MG63 (cell line): Measurements from ENCODE around the gene RRAGD. TPM values are rescaled to one million over a fixed set of nuclear protein-coding genes. Genes with fewer than 3 reads are reported as not detected.

ENCODE experiments used
- DNase-seq: peaks from one replicate; pipeline ENCODE4 v3.0.0-alpha.2; 2020
- H3K27me3 ChIP-seq: fragments of 250-450 bp; sonication (Bioruptor Pico); 2 replicates; pipeline ENCODE4 v1.5.1; 2020; ENCODE audit warnings: mild to moderate bottlenecking, moderate library complexity
- H3K36me3 ChIP-seq: fragments of 250-450 bp; sonication (Bioruptor Pico); 2 replicates; pipeline ENCODE4 v1.5.1; 2020; ENCODE audit warnings: mild to moderate bottlenecking, moderate library complexity
- H3K4me3 ChIP-seq: fragments of 250-450 bp; sonication (Bioruptor Pico); 2 replicates; pipeline ENCODE4 v1.5.1; 2020; ENCODE audit warnings: mild to moderate bottlenecking, moderate library complexity
- H3K9me3 ChIP-seq: fragments of 250-450 bp; sonication (Bioruptor Pico); 2 replicates; pipeline ENCODE4 v1.5.1; 2020; ENCODE audit warnings: mild to moderate bottlenecking, moderate library complexity
- total RNA-seq: library from RNA; depleted of rRNA; stranded (reverse); fragments of >200 nt; shearing (Covaris generic); gene quantifications from 2 replicates; pipeline ENCODE4 v1.2.3, GENCODE V29; 2014; ENCODE audit warnings: low replicate concordance

The RRAGD gene
- total RNA-seq, 1 experiment from 2014 or later: 1.1 TPM

- Histone ChIP-seq H3K27me3 (no peaks in the 10 kb centered on the region), H3K9me3 (no peaks in the 10 kb centered on the region), H3K36me3 (no peaks in the 10 kb centered on the region), H3K4me3 (no peak overlapping the region)
- no peak for DNase-seq
These were observed 51.6 kb downstream of the RRAGD start for GRCh38 chr6:89360415-89360999.

- Histone ChIP-seq H3K9me3 (no peaks in the 10 kb centered on the region), H3K4me3 (no peak overlapping the region), H3K36me3 (no peaks in the 10 kb centered on the region), H3K27me3 (no peaks in the 10 kb centered on the region)
- no peak for DNase-seq
These were observed 52.5 kb downstream of the RRAGD start for GRCh38 chr6:89359561-89359960.

GRCh38 chr6:89357390-89357789, 54.7 kb downstream of the RRAGD start:
- Histone ChIP-seq H3K9me3 (no peaks in the 10 kb centered on the region), H3K36me3 (no peaks in the 10 kb centered on the region; the same call in 1 of the 2 replicates), H3K4me3 (no peak overlapping the region), H3K27me3 (no peaks in the 10 kb centered on the region)
- DNase-seq: no peak

GRCh38 chr6:89356642-89357170, 55.4 kb downstream of the RRAGD start:
- no peak for DNase-seq
- H3K36me3 ChIP-seq: no peaks in the 10 kb centered on the region; the same call in 1 of the 2 replicates
- no peak overlapping the region for H3K4me3 ChIP-seq
- H3K9me3 ChIP-seq: no peaks in the 10 kb centered on the region
- H3K27me3 ChIP-seq: no peaks in the 10 kb centered on the region

- no peak overlapping the region for H3K4me3 ChIP-seq
- no peaks in the 10 kb centered on the region; the same call in 1 of the 2 replicates for H3K36me3 ChIP-seq
- DNase-seq: no peak
- H3K9me3 ChIP-seq: no peaks in the 10 kb centered on the region
- H3K27me3 ChIP-seq: no peaks in the 10 kb centered on the region
These were observed 56.4 kb downstream of the RRAGD start for GRCh38 chr6:89355511-89356194.

GRCh38 chr6:89353702-89354392, 58.2 kb downstream of the RRAGD start:
- H3K36me3 ChIP-seq: peaks cover 4% of the 10 kb centered on the region
- no peaks in the 10 kb centered on the region for H3K9me3 ChIP-seq
- no peak overlapping the region for H3K4me3 ChIP-seq
- DNase-seq: no peak
- no peaks in the 10 kb centered on the region for H3K27me3 ChIP-seq

- no peak for DNase-seq
- Histone ChIP-seq H3K36me3 (peaks cover 6% of the 10 kb centered on the region), H3K4me3 (peak overlapping the region; percentile 93), H3K9me3 (no peaks in the 10 kb centered on the region), H3K27me3 (no peaks in the 10 kb centered on the region)
These were observed 58.9 kb downstream of the RRAGD start for GRCh38 chr6:89353118-89353556.

GRCh38 chr6:89352278-89353117, 59.6 kb downstream of the RRAGD start, which contains the start of gene UBE2J1:
Gene UBE2J1 (minus strand): TSS chr6:89352722. CDS start chr6:89352569, 153 bp downstream.
- DNase-seq: peak; percentile 96
- peaks cover 6% of the 10 kb centered on the region for H3K36me3 ChIP-seq
- no peaks in the 10 kb centered on the region for H3K27me3 ChIP-seq
- H3K4me3 ChIP-seq: peak within 1 kb of the TSS; percentile 93
- no peaks in the 10 kb centered on the region for H3K9me3 ChIP-seq

GRCh38 chr6:89351671-89352277, 60.3 kb downstream of the RRAGD start:
- DNase-seq: no peak
- Histone ChIP-seq H3K36me3 (peaks cover 6% of the 10 kb centered on the region), H3K9me3 (no peaks in the 10 kb centered on the region), H3K4me3 (peak overlapping the region; percentile 93), H3K27me3 (no peaks in the 10 kb centered on the region)

GRCh38 chr6:89350281-89350966, 61.6 kb downstream of the RRAGD start:
- Histone ChIP-seq H3K27me3 (no peaks in the 10 kb centered on the region), H3K4me3 (peak overlapping the region; percentile 5; the same call in 1 of the 2 replicates), H3K36me3 (peaks cover 6% of the 10 kb centered on the region), H3K9me3 (no peaks in the 10 kb centered on the region)
- no peak for DNase-seq

GRCh38 chr6:89348372-89348771, 63.7 kb downstream of the RRAGD start:
- Histone ChIP-seq H3K27me3 (no peaks in the 10 kb centered on the region), H3K9me3 (no peaks in the 10 kb centered on the region), H3K36me3 (peaks cover 6% of the 10 kb centered on the region), H3K4me3 (no peak overlapping the region)
- DNase-seq: no peak

- no peak overlapping the region for H3K4me3 ChIP-seq
- H3K27me3 ChIP-seq: no peaks in the 10 kb centered on the region
- H3K9me3 ChIP-seq: no peaks in the 10 kb centered on the region
- H3K36me3 ChIP-seq: peaks cover 6% of the 10 kb centered on the region
- DNase-seq: no peak
These were observed 64.2 kb downstream of the RRAGD start for GRCh38 chr6:89347825-89348224.

GRCh38 chr6:89346433-89346832, 65.6 kb downstream of the RRAGD start:
- Histone ChIP-seq H3K4me3 (no peak overlapping the region), H3K27me3 (no peaks in the 10 kb centered on the region), H3K36me3 (peaks cover 10% of the 10 kb centered on the region), H3K9me3 (no peaks in the 10 kb centered on the region)
- DNase-seq: no peak

- no peaks in the 10 kb centered on the region for H3K9me3 ChIP-seq
- peaks cover 28% of the 10 kb centered on the region for H3K36me3 ChIP-seq
- no peaks in the 10 kb centered on the region for H3K27me3 ChIP-seq
- no peak for DNase-seq
- H3K4me3 ChIP-seq: no peak overlapping the region
These were observed 72.5 kb downstream of the RRAGD start for GRCh38 chr6:89339565-89339964.

GRCh38 chr6:89335164-89335563, 76.9 kb downstream of the RRAGD start:
- H3K9me3 ChIP-seq: no peaks in the 10 kb centered on the region
- H3K36me3 ChIP-seq: peaks cover 34% of the 10 kb centered on the region

GRCh38 chr6:89330910-89331309, 81.2 kb downstream of the RRAGD start:
- no peak overlapping the region for H3K4me3 ChIP-seq
- no peaks in the 10 kb centered on the region for H3K27me3 ChIP-seq
- DNase-seq: no peak
- no peaks in the 10 kb centered on the region for H3K9me3 ChIP-seq
- H3K36me3 ChIP-seq: peaks cover 35% of the 10 kb centered on the region

More at GRCh38 chr6:89335164-89335563, 76.9 kb downstream of the RRAGD start:
- Histone ChIP-seq H3K27me3 (no peaks in the 10 kb centered on the region), H3K4me3 (no peak overlapping the region)
- no peak for DNase-seq
